Right ventricle myocardium inferior (tissue), 1 donor: ENCODE measurements around the gene NPTXR. TPM values are rescaled to one million over a fixed set of nuclear protein-coding genes. Genes with fewer than 3 reads are reported as not detected.
A peak's percentile ranks its signal among the peaks of the same experiment; 100 is the strongest.

Experiments
- ATAC-seq: fragments of 200-7000 bp; cut with Tn5 transposase; one replicate; pipeline ENCODE4 v1.9.1; 2020; ENCODE audit warnings: mild to moderate bottlenecking, moderate library complexity
- DNase-seq: peaks from one replicate; pipeline ENCODE4 v3.0.0; 2021; ENCODE audit errors: missing footprints
- intact Hi-C: fragments of 100-400 bp; cut with DNase I; formaldehyde crosslinking; loops from one replicate; pipeline ENCODE4 v1.11.0; 2022
- total RNA-seq: library from RNA; stranded (reverse); fragmentation: NEBNext Ultra II Directional; extraction: Animal tissue kit (Norgen Biotek cat#: 25700); gene quantifications from one replicate; pipeline ENCODE4 v1.2.1, GENCODE V29; 2021
- donor health status: DM: no; HTN: yes; CAD: no; lungs with severe emphysema.

NPTXR gene
- total RNA-seq, 1 donor from 2014 or later = 19.7 TPM

DNA sequence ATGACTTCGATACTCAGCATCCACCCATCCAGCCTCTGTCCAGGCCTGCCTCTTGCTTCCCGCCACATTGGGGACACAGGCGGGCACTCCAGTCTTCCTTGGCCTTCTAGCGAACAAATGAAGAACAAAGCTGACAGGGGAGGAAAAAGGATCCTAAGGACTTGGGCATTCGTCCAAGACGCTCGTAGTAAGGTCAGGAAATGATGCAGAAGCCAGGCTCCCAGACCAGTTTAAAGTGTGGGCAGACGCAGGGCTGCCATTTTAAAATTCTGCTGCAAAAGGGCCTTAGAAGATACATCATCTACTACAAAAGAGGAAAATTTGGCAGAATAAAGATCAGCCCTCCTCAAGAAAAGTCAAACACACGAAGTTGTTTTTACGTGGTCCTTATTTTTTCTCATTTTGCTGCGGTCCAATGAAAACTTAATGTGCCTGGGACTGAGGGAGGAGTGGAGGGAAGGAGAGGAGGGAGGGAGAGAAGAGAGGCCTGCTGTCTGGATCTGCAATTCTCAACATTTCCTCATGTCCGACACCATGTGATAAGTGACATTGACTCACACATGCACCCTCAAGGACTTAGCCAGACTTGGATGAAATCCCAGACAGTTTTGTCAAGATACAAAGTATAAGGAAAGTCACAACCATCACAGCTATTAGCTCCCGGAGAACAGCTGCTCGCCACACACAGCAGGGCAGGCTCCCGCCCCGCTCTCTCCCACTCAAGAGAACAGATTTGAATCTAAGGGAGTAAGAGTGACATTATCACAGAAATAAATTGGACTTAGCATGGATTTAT lies 55.6 kb downstream of the NPTXR start:
- ATAC-seq = peak; percentile 85
- intact Hi-C loops = no loop called here
- no peak for DNase-seq

DNA sequence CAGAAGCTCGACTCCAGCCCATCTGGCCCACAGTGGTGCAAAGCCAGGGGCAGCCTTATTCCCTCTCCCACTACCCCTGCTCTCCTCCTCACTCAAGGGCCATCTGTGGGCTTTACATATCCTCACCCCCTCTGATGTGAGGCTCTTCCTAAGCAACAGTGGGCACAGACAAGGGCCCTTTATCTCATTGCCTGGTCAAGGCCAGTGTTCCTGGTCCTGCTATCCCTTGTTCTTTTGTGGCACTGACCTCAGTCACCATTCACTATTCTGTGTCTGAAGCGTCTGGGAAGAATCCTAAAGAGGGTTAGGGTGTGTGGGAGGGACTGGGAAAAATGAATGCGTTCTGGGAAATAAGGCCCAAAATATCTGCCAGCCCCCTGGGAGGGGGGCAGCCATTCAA lies 57.2 kb downstream of the NPTXR start:
- no peak for ATAC-seq
- intact Hi-C loops = no loop called here
- DNase-seq = no peak

DNA sequence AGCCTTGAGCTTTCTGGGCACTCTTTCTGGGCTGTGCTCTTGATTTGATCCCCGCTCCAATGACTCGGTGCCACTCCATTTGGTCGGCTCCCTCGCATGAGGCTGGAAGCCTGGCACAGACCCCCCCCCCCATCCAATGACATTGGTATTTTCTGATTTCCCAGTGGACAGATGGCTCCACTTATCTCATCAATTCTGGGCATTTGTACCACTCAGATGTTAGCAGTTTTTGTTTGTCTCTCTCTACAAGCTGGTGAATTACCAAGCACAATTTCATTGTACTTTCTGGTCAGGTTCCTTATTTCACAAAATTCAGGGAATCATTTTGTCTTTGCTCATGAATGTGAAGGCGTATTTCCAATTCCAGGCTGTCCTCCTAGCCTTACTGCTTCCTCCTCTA lies 59.0 kb downstream of the NPTXR start:
- no peak for ATAC-seq
- DNase-seq = no peak
- intact Hi-C loops = no loop called here

DNA sequence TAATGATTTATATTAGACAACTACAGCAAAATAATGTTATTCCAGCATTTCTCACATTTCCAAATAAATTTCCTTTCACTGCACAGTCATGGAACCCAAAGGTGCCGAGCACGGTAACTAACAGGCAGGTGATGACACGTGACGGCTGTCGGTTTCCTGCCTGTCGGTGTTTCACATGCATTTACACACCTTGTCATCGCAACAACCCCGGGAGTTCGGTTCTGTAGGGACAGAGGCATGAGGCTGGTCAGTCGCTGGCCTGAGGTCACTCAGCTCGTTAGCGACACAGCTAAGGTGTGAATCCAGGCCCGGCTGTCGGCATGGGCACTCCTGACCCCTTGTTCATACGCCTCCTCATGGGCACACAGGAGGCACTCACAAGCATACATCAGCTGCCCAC lies 59.8 kb downstream of the NPTXR start:
- intact Hi-C loops = no loop called here
- ATAC-seq (no peak), DNase-seq (no peak)

DNA sequence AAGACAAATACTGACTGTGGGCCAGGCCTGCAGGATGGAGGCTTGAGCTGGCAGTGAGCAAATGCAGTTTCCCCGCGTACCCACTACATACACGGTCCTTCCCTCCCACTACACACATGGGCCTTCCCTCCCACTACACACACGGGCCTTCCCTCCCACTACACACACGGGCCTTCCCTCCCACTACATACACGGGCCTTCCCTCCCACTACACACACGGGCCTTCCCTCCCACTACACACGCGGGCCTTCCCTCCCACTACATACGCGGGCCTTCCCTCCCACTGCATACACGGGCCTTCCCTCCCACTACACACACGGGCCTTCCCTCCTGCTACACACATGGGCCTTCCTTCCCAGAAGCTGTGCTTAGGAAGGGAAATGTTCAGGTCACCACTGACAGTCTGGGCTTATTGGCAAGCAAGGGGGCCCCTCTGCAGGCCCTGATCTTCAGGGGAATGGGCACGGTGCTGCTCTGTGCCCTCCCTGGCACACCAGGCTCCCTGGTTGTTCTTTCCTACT lies 60.7 kb downstream of the NPTXR start:
- intact Hi-C loops = no loop called here
- no peak for DNase-seq
- no peak for ATAC-seq

DNA sequence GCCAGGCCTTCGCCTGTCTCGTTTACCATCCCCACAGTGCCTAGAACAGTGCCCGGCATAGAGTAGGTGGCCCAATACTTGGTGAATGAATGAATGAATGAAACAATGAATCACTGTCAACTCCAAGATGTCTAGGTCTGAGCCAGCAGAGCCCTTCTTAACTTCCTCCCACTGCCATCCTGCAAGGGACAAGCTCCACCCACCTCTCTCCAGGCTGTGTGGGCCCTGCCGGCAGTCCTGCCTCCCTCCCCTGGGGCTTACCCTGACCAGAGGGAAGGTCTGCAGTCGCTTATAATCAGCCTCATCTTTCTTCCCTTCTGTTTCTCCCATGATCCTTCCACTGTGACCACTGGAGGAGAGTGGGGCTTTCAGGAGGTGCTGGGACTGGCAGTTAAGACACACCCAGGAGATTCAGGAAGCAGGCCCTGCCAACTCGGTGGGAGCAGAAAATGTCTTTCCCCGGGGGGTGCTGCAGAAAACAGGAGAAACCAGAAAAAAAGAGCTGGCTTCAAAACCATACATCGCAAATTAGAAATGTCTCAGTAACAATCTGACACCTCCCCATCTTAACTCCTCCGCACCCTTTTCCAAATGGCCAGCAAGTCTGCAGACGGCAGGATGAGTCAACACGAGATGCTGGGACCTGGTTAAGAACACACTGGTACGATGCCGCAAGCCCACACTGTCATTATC lies 61.3 kb downstream of the NPTXR start:
- DNase-seq = no peak
- intact Hi-C loops = no loop called here
- ATAC-seq = no peak

DNA sequence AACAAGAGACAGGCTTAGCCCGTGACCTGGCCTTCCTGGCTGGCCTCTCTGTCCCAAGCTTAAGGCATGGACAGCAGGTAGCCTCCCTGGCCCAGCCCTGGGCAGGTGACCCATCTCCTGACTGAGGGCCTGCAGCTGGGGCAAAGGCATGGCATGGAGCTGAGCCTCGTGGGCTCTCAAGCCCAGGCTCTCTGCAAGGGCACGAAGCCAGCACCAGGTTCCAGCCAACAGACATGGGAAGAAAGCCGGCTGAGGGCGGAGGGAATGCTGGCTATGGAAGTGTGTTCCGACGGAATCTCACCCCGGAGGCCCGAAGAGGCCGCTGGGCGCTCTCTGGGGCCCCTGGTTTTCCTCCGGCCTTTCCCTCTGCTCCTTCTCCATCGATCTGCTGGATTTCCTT lies 62.8 kb downstream of the NPTXR start:
- peak; percentile 63 for ATAC-seq
- DNase-seq = peak; percentile 82

DNA sequence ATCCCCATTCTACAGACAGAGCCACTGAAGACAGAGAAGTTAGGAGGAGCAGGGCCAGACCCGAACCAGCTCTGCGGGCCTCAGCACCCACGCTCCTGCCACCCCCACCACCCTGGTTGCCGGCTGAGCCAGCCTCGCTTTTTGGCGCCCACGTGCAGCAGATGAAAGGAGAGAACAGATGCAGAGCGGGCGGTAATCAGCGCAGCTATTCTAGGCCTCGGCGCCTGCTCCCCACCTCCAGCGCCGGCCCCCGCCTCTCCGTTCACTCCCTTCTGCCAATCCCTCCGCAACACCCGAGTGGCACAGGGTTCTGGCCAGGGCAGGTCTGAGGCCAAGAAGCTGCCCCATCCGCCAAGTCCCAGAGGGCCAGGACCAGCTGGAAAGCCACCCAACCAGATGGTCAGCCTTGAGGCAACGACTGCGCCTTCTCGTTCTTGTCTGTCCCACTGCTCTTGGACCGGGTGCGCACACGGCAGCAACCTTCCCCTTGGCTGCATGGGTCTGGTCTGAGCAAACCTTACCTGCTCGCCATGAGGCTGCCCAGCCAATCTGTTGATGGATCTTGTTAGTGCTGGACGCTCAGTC lies 66.6 kb downstream of the NPTXR start:
- intact Hi-C loops = no loop called here
- ATAC-seq = no peak
- no peak for DNase-seq

More for the DNA sequence above, 62.8 kb downstream of the NPTXR start:
- intact Hi-C loops = no loop called here

DNA sequence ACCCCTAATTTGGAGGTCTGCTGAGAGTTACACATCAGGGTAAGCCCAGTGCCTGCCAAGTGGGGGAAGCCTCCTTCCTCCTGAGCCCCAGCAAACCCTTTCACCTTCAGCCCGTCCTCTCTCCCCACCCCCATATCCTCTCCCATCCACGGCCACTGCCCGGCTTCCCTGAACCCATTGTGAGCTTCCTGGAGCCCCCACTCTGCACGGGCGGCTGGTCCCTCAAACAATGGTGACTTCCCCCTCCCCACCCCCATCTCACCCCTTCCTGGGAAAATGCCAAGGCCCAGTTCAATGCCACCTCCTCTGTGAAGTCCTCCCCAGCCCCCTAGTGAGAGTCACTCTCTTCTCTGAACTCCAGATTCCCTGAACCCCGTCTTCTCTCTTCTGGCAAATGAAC lies 67.7 kb downstream of the NPTXR start:
- ATAC-seq = no peak
- DNase-seq = no peak
- intact Hi-C loops = no loop called here

DNA sequence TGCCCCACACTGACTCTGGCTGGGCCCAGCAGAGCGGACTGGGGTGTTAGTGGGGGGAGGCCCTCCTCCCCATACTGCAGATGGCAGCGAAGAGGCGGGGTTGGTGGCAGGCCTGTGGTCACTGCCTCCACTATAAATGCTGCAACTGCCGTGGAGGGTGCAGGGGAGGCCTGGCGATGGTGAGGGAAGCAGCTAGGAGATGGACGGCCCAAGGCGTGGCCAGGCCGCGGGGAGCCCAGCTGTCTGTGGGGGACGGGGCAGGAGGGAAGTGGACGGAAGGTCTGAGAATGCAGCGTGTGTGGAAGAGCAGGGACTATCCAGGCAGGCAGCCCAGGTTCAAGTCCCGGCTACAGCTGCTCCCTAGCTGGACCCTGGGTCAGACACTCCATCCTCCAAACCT lies 68.2 kb downstream of the NPTXR start:
- DNase-seq = no peak
- intact Hi-C loops = no loop called here
- ATAC-seq = no peak

DNA sequence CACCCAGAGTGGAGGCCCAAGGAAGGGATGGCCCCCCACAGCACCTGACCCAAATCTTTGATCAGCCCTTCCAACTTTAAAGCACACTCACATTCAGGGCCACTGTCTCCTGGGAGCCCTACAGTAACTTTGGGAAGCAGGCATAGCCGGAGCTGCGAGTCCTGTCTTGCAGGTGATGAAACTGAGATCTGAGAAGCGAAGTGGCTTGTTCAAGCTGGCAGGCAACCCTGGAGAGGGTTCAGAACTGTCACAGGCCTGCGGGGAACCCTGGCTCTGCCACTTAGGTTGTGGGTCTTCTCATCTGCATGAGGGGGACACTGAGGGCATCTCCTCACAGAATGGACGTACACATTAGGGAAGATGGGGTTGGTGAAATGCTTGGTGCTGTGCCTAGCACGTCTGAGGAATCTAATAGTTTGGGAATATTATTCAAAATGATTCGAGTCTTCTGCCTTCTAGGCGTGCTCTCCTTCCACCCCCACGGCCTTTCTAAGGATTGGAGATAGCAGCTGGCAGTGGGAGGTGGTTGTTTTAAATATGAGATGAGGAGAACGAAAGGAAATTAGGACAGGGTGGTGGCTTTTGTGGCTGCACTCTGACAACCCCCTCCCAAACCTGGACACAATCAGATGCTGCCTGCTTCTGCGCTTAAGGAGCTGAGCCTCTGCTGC lies 69.2 kb downstream of the NPTXR start:
- intact Hi-C loops = no loop called here
- no peak for ATAC-seq
- DNase-seq = no peak

DNA sequence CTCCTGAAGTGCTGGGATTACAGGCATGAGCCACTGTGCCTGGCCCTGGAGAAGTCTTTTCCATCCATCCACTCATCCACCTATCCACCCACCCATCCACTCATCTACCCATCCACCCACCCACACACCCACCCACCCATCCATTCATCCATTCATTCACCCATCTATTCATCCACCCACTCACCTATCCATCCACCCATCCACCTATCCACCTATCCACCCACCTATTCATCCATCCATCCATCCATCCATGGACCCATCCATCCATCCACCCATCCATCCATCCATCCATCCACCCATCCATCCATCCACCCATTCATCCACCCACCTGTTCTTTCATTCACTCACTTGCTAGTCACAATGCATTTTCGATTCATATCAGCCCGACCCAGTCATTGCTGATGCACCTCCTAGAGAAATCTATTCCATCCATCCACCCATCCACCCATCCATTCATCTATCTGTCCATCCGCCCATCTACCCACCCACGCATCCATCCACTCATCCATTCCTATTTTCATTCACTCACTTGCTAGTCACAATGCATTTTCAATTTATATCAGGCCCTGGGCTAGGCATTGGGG lies 70.4 kb downstream of the NPTXR start:
- no peak for ATAC-seq
- intact Hi-C loops = no loop called here
- DNase-seq = no peak

DNA sequence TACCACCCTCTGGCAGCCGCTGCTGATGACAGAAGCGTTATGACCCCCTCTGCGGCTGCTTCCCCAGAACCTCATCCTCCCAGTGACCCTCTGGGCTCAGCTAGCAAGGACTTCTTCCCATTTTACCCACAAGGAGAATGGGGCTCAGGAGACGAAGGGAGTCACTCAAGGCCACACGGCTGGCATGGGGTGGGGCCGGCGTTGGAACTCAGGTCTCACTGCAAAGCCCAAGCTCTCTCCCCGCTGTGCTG lies 71.3 kb downstream of the NPTXR start:
- intact Hi-C loops = no loop called here
- DNase-seq = peak; percentile 21
- ATAC-seq = no peak

DNA sequence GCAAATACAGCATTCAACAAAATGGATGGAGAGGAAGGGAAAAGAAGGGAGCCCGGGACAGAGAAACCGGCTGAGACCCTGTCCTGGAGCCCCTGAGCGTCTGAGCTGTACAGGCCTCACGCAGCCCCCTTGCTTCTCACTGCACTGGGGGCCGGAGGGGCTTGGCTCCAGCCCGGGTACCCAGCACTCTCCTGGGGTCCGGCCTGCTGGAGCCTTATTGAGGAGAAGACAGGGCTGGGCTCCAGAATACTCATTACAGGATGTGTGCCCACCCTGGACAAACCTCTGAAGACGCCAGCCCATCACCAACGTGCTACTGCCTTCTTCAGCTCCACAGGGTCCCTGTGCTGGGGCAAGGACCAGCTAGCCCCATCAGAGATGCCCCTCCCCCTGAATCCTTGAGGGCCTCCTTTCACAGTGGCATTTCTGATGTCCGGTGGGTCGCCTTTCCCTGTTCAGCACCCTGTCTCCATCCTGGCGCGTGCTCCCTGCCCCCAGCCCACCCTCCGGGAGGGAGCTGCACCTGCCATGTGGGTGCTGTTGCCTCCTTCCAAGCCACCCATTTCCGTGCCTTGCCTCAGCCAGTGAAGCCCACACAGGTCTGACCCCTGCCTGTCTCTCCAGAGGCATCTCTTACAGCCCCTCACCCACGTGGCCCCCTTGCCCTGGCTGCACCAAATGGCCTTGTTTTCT lies 73.4 kb downstream of the NPTXR start:
- DNase-seq = no peak
- intact Hi-C loops = no loop called here
- no peak for ATAC-seq

Other genes with a start within 250 kb of the NPTXR start
- 0.27 TPM for gene FAM227A, start 187.6 kb downstream of the NPTXR start, total RNA-seq
- gene CBY1, start 187.4 kb downstream of the NPTXR start, total RNA-seq = 32.9 TPM
- gene TOMM22, start 162.1 kb downstream of the NPTXR start, total RNA-seq = 66.3 TPM
- 17.5 TPM for gene JOSD1, start 143.1 kb downstream of the NPTXR start, total RNA-seq
- gene GTPBP1, start 138.1 kb downstream of the NPTXR start, total RNA-seq = 26.8 TPM
- gene SUN2, start 88.0 kb downstream of the NPTXR start, total RNA-seq = 126 TPM
- 10.0 TPM for gene DNAL4, start 49.9 kb downstream of the NPTXR start, total RNA-seq
- 39.3 TPM for gene CBX6, start 28.2 kb upstream of the NPTXR start, total RNA-seq
- gene APOBEC3A, start 113.6 kb upstream of the NPTXR start, total RNA-seq = 0.78 TPM
- gene APOBEC3B, start 138.3 kb upstream of the NPTXR start, total RNA-seq = 0.78 TPM
- gene APOBEC3C, start 170.2 kb upstream of the NPTXR start, total RNA-seq = 27.9 TPM
- gene APOBEC3D, start 177.1 kb upstream of the NPTXR start, total RNA-seq = 0.95 TPM
- gene APOBEC3F, start 196.8 kb upstream of the NPTXR start, total RNA-seq = 6.7 TPM
- gene APOBEC3G, start 233.2 kb upstream of the NPTXR start, total RNA-seq = 3.3 TPM